H9 (cell line): ENCODE results near the gene STAP2. TPM values are rescaled to one million over a fixed set of nuclear protein-coding genes. Genes with fewer than 3 reads are reported as not detected.

Source experiments
- DNase-seq: peaks from one replicate; pipeline ENCODE4 v3.0.0-alpha.2; 2017
- H2AFZ ChIP-seq: one replicate; pipeline ENCODE4 v1.6.1; 2013; ENCODE audit warnings: mild to moderate bottlenecking, low read length, control low read depth, moderate library complexity
- H2AK5ac ChIP-seq: 2 replicates; pipeline ENCODE4 v1.6.1; 2013; ENCODE audit warnings: low read length, control low read depth, mixed read lengths; ENCODE audit not compliant: insufficient read length
- H2BK120ac ChIP-seq: one replicate; pipeline ENCODE4 v1.6.1; 2013; ENCODE audit warnings: low read depth, mild to moderate bottlenecking, low read length, control low read depth, inconsistent platforms; ENCODE audit not compliant: poor library complexity, severe bottlenecking
- H2BK12ac ChIP-seq: 2 replicates; pipeline ENCODE4 v1.6.1; 2013; ENCODE audit warnings: low read length, control low read depth, mixed read lengths, low read depth; ENCODE audit not compliant: insufficient read length
- H2BK15ac ChIP-seq: 2 replicates; pipeline ENCODE4 v1.6.1; 2013; ENCODE audit warnings: low read depth, low read length, control low read depth
- H2BK20ac ChIP-seq: one replicate; pipeline ENCODE4 v1.6.1; 2013; ENCODE audit warnings: low read depth, mild to moderate bottlenecking, low read length, control low read depth, inconsistent platforms; ENCODE audit not compliant: poor library complexity, severe bottlenecking
- H2BK5ac ChIP-seq: 2 replicates; pipeline ENCODE4 v1.6.1; 2013; ENCODE audit warnings: low read length, control low read depth, mixed read lengths; ENCODE audit not compliant: insufficient read length
- H3K14ac ChIP-seq: 2 replicates; pipeline ENCODE4 v1.6.1; 2013; ENCODE audit warnings: low read length, control low read depth; ENCODE audit not compliant: insufficient read depth
- H3K18ac ChIP-seq: 2 replicates; pipeline ENCODE4 v1.6.1; 2013; ENCODE audit warnings: low read depth, mild to moderate bottlenecking, mixed read lengths, low read length, control low read depth; ENCODE audit not compliant: insufficient read length
- H3K23ac ChIP-seq: 2 replicates; pipeline ENCODE4 v1.6.1; 2013; ENCODE audit warnings: low read length, control low read depth, mixed read lengths, low read depth; ENCODE audit not compliant: insufficient read length
- H3K23me2 ChIP-seq: 2 replicates; pipeline ENCODE4 v1.6.1; 2013; ENCODE audit warnings: low read depth, mild to moderate bottlenecking, mixed read lengths, low read length, control low read depth; ENCODE audit not compliant: insufficient read length, poor library complexity, severe bottlenecking
- H3K27ac ChIP-seq: 2 replicates; pipeline ENCODE4 v1.5.1; 2013; ENCODE audit warnings: low read length, control low read depth, mixed read lengths, low read depth; ENCODE audit not compliant: insufficient read length
- H3K27me3 ChIP-seq: 2 replicates; pipeline ENCODE4 v1.6.1; 2013; ENCODE audit warnings: low read length, control low read depth, inconsistent platforms; ENCODE audit not compliant: insufficient read depth
- H3K4ac ChIP-seq: 2 replicates; pipeline ENCODE4 v1.6.1; 2013; ENCODE audit warnings: low read depth, mild to moderate bottlenecking, control low read depth, inconsistent platforms, low read length, moderate library complexity
- H3K4me1 ChIP-seq: 2 replicates; pipeline ENCODE4 v1.6.1; 2013; ENCODE audit warnings: low read length, control low read depth, inconsistent platforms; ENCODE audit not compliant: insufficient read depth
- H3K4me2 ChIP-seq: 2 replicates; pipeline ENCODE4 v1.6.1; 2013; ENCODE audit warnings: low read length, control low read depth, mixed read lengths; ENCODE audit not compliant: insufficient read length, insufficient read depth
- H3K56ac ChIP-seq: 2 replicates; pipeline ENCODE4 v1.6.1; 2013; ENCODE audit warnings: low read depth, mild to moderate bottlenecking, mixed read lengths, low read length, control low read depth; ENCODE audit not compliant: insufficient read length
- H3K79me1 ChIP-seq: 2 replicates; pipeline ENCODE4 v1.6.1; 2013; ENCODE audit warnings: low read depth, mild to moderate bottlenecking, moderate library complexity, low read length, control low read depth, inconsistent platforms; ENCODE audit not compliant: insufficient read depth, poor library complexity, severe bottlenecking
- H3K79me2 ChIP-seq: 2 replicates; pipeline ENCODE4 v1.6.1; 2013; ENCODE audit warnings: low read length, control low read depth, inconsistent platforms; ENCODE audit not compliant: insufficient read depth
- H3K9ac ChIP-seq: 2 replicates; pipeline ENCODE4 v1.6.1; 2013; ENCODE audit warnings: low read length, control low read depth, mixed read lengths; ENCODE audit not compliant: insufficient read length; ENCODE audit errors: extremely low read depth
- H3K9me3 ChIP-seq: one replicate; pipeline ENCODE4 v1.6.1; 2013; ENCODE audit warnings: low read depth, low read length, inconsistent platforms; ENCODE audit not compliant: control insufficient read depth
- H3T11ph ChIP-seq: one replicate; pipeline ENCODE4 v1.6.1; 2013; ENCODE audit warnings: mild to moderate bottlenecking, low read length, control low read depth, inconsistent platforms
- H4K20me1 ChIP-seq: one replicate; pipeline ENCODE4 v1.6.1; 2013; ENCODE audit not compliant: control insufficient read depth, insufficient read length, insufficient read depth
- H4K5ac ChIP-seq: 2 replicates; pipeline ENCODE4 v1.6.1; 2013; ENCODE audit warnings: low read depth, mild to moderate bottlenecking, mixed read lengths, low read length, control low read depth; ENCODE audit not compliant: insufficient read length
- H4K8ac ChIP-seq: replicated peaks from 2 replicates; pipeline ENCODE4 v1.6.1; 2013; ENCODE audit warnings: low read length, control low read depth, mixed read lengths, low read depth; ENCODE audit not compliant: insufficient read length
- H4K91ac ChIP-seq: 2 replicates; pipeline ENCODE4 v1.6.1; 2013; ENCODE audit warnings: low read depth, mild to moderate bottlenecking, moderate library complexity, mixed read lengths, low read length, control low read depth; ENCODE audit not compliant: insufficient read length
- H3K27ac Mint-ChIP-seq, 3 experiments: 2 replicates in 2 of 3; 3 replicates in 1 of 3; pipeline ENCODE4 v1.8.0; 2020 to 2021; ENCODE audit warnings: mixed read lengths in 3 of 3, mild to moderate bottlenecking in 1 of 3, moderate library complexity in 1 of 3
- H3K27me3 Mint-ChIP-seq: 2 replicates; pipeline ENCODE4 v1.8.0; 2021; ENCODE audit warnings: low read depth, mild to moderate bottlenecking, moderate library complexity, mixed read lengths
- H3K36me3 Mint-ChIP-seq, 3 experiments: 2 replicates in 2 of 3; 3 replicates in 1 of 3; pipeline ENCODE4 v1.8.0; 2020 to 2021; ENCODE audit warnings: low read depth in 3 of 3, mixed read lengths in 3 of 3; ENCODE audit not compliant: insufficient read depth in 1 of 3
- H3K4me1 Mint-ChIP-seq, 2 experiments: 2 replicates each; pipeline ENCODE4 v1.8.0; 2020; ENCODE audit warnings: mixed read lengths in 2 of 2
- H3K4me3 Mint-ChIP-seq, 2 experiments: 2 replicates in 1 of 2; 3 replicates in 1 of 2; pipeline ENCODE4 v1.8.0; 2020 to 2021; ENCODE audit warnings: mild to moderate bottlenecking in 2 of 2, mixed read lengths in 2 of 2, moderate library complexity in 1 of 2
- H3K9me3 Mint-ChIP-seq, 2 experiments: 2 replicates in 1 of 2; 3 replicates in 1 of 2; pipeline ENCODE4 v1.8.0; 2020; ENCODE audit warnings: mild to moderate bottlenecking in 2 of 2, mixed read lengths in 2 of 2, moderate library complexity in 1 of 2
- CTCF ChIP-seq: fragments of 200-600 bp; sonication (generic); conservative IDR thresholded peaks from 3 replicates; pipeline ENCODE4 v1.8.0; 2021; ENCODE audit warnings: antibody characterized with exemption, mild to moderate bottlenecking
- WGBS: extraction: QIAGEN DNeasy Blood & Tissue Kit; methylation state at CpG from one replicate; pipeline ENCODE4 v1.1.7; 2013; ENCODE audit warnings: missing lambda C conversion rate, low lambda C conversion rate, mixed read lengths; ENCODE audit not compliant: insufficient read length; ENCODE audit errors: extremely low coverage; 5-methylcytosine and 5-hydroxymethylcytosine counted together
- total RNA-seq: library from RNA; stranded (reverse); gene quantifications from 2 replicates; pipeline ENCODE4 v1.2.1, GENCODE V29; 2021

Gene STAP2
- total RNA-seq, 1 experiment from 2014 or later = 20.2 TPM

- Histone ChIP-seq H2BK20ac (no peak overlapping the region), H3K79me2 (no peaks in the 10 kb centered on the region), H3K27ac (no peak overlapping the region), H4K5ac (no peak overlapping the region), H3K23me2 (peaks cover 9% of the 10 kb centered on the region), H3K18ac (no peak overlapping the region), H2AK5ac (no peak overlapping the region), H2BK120ac (no peak overlapping the region), H4K91ac (no peak overlapping the region), H2AFZ (no peak overlapping the region), H3K14ac (no peak overlapping the region), H3K79me1 (no peaks in the 10 kb centered on the region), H3K4me2 (no peak overlapping the region), H2BK15ac (no peak overlapping the region), H3K23ac (no peak overlapping the region), H3K9ac (no peak overlapping the region), H3K4me1 (peaks cover 2% of the 10 kb centered on the region; the same call in 1 of the 2 replicates), H3T11ph (no peak overlapping the region), H2BK12ac (no peak overlapping the region), H3K56ac (no peak overlapping the region), H3K9me3 (no peaks in the 10 kb centered on the region), H4K8ac (no peak overlapping the region), H4K20me1 (no peaks in the 10 kb centered on the region), H2BK5ac (no peak overlapping the region), H3K27me3 (no peaks in the 10 kb centered on the region), H3K4ac (no peak overlapping the region)
- H3K27me3 Mint-ChIP-seq = peaks cover 2% of the 10 kb centered on the region
- no peak for DNase-seq
- no peak for TF ChIP-seq CTCF
- WGBS = no CpG with 5 or more reads among the region's 9 CpGs
- H3K27ac Mint-ChIP-seq = no peak overlapping the region
- H3K4me1 Mint-ChIP-seq = peaks cover 10 to 11% of the 10 kb centered on the region in 2 experiments
- H3K36me3 Mint-ChIP-seq = peaks cover 30 to 48% (median 33%) of the 10 kb centered on the region in 3 experiments
- peaks cover 23 to 28% of the 10 kb centered on the region in 2 experiments for H3K9me3 Mint-ChIP-seq
- H3K4me3 Mint-ChIP-seq = no peak overlapping the region
Measured at GRCh38 chr19:4323692-4324091, 14.9 kb downstream of the STAP2 start.
